ENCODE measurements around the gene CCDC13.

CCDC13 gene, protein sequence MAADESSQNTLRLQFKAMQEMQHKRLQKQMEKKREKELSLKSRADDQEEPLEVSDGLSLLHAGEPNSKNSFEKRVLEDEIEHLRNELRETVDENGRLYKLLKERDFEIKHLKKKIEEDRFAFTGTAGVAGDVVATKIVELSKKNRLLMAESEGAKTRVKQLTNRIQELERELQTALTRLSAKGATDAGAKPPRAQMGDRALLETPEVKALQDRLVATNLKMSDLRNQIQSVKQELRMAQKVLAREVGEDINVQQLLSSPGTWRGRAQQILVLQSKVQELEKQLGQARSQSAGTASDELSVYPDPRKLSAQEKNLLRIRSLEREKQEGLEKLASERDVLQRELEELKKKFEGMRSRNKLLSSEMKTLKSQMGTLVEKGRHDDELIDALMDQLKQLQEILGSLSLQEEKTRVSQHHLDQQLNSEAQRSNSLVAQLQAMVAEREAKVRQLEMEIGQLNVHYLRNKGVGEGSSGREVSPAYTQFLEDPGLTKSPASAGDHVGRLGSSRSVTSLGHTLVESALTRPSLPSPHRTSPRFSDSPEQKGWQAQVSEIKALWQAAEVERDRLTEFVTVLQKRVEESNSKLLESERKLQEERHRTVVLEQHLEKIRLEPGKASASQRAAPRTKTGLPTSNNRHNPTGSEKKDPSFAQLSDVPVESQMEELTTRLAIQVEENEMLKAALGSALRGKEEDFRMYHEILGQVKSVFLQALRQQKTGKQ

DNA sequence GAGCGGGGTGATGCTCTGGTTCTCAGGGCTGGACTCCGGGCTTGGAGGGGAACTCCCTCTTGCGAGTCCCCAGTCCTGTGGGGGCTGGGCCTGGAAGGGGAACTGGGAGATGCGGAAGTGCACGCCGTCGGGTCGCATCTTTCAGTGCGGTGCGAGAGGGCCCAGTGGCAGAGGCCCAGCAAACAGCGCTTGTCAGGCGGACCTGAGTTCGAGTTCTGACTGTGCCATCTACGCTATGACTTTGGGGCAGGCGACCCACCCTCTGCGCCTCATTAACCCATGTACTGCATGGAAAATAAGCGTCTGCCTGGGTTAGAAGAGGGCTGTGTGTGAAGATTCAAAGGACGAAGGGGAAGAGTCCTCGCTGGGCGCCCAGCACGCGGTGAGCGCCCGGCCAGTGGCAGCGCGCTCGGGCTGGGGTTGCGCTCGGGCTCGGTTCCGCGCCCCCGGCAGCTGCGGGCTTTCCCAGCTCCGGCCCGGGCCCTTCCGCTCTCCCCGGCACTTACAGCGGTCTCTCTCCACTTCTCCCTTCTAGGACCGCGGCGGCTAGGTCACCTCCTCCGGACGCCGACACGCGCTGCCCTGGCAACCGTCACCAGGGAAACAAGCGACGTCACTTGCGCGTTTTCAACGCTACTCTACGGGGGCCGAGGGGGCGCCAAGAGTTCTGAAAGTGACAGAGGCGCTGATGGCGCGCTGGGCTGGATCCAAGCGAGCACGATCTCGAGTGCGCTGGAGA, at the start of gene CCDC13:
Gene CCDC13 (minus strand): TSS at position 584 of the 739 bp plus-strand sequence. CDS start 14,908 bp downstream, outside the sequence.
- peak; percentile 96 for DNase-seq (ENCODE audit: low read depth)
- TF ChIP-seq, protein P1, sequence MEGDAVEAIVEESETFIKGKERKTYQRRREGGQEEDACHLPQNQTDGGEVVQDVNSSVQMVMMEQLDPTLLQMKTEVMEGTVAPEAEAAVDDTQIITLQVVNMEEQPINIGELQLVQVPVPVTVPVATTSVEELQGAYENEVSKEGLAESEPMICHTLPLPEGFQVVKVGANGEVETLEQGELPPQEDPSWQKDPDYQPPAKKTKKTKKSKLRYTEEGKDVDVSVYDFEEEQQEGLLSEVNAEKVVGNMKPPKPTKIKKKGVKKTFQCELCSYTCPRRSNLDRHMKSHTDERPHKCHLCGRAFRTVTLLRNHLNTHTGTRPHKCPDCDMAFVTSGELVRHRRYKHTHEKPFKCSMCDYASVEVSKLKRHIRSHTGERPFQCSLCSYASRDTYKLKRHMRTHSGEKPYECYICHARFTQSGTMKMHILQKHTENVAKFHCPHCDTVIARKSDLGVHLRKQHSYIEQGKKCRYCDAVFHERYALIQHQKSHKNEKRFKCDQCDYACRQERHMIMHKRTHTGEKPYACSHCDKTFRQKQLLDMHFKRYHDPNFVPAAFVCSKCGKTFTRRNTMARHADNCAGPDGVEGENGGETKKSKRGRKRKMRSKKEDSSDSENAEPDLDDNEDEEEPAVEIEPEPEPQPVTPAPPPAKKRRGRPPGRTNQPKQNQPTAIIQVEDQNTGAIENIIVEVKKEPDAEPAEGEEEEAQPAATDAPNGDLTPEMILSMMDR (IDR thresholded peaks at IDR 0.05; ENCODE audit: insufficient read depth, low read depth, low read length, missing control alignments): no peak
- peak within 1 kb of the TSS; percentile 89 for H3K4me3 ChIP-seq (ENCODE audit: low read depth, low read length)

DNA sequence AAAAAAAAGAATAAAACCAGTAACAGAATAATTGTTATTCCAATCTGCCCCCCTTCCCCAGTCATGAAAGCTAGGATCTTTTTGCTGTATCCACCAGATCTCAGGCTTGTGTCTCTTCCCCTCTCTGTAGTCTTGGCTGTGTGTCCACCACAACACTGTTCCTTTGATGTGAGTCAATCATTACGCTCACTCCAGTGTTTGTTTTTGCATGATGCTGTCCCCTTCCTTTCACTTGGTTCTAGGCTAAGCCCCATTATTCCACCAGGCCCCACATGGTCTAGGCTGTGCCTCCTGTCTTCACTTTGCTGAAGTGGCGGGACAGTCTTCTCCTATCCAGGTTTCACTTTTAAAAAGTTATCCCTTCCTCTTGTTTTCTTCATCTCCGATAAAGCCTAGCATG, 49.8 kb upstream of the CCDC13 start:
- TF ChIP-seq, protein P1 (IDR thresholded peaks at IDR 0.05; ENCODE audit: insufficient read depth, low read depth, low read length, missing control alignments): no peak
- no peak overlapping the region for H3K4me3 ChIP-seq (ENCODE audit: low read depth, low read length)
- no peak for DNase-seq (ENCODE audit: low read depth)

DNA sequence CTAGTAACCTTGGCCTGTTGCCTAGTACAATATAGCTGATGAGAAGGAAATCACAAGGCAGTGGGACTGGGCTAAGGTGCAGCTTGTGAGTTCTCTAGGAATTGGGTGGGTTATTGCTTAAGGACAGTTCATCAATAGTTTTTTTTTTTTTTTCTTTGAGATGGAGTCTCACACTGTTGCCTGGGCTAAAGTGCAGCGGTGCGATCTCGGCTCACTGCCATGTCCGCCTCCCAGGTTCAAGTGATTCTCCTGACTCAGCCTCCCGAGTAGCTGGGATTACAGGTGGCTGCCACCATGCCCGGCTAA, 47.6 kb upstream of the CCDC13 start:
- TF ChIP-seq, protein P1 (IDR thresholded peaks at IDR 0.05; ENCODE audit: insufficient read depth, low read depth, low read length, missing control alignments): no peak
- DNase-seq (ENCODE audit: low read depth): no peak
- H3K4me3 ChIP-seq (ENCODE audit: low read depth, low read length): no peak overlapping the region

DNA sequence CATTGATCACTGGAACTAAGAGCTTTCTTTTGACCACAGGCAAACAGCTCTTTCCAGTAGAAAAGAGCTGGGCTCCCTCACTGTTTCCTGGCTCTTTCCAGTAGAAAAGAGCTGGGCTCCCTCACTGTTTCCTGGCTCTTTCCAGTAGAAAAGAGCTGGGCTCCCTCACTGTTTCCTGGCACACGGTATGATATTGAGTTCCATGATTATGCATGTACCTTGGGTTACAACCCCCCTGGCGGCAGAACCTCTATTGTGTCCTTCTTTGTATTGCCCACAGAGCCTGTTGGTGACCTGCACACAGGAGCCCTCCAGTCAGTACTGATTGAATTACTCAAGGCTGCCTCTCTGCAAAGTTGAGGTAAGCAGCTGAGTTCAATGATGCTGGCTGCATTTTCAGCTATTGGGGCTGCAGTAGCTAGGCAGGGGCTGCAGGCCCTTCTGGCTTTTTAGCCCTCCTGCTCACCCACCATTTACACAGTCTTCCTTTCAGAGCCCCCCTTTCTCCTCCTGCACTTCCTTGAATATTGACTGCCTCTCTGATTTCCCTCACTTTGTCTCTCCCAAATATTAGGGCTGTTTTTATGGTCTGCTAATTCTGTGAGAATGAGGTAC, 46.4 kb upstream of the CCDC13 start:
- TF ChIP-seq, protein P1 (IDR thresholded peaks at IDR 0.05; ENCODE audit: insufficient read depth, low read depth, low read length, missing control alignments): no peak
- H3K4me3 ChIP-seq (ENCODE audit: low read depth, low read length): no peak overlapping the region
- peak; percentile 14 for DNase-seq (ENCODE audit: low read depth)

DNA sequence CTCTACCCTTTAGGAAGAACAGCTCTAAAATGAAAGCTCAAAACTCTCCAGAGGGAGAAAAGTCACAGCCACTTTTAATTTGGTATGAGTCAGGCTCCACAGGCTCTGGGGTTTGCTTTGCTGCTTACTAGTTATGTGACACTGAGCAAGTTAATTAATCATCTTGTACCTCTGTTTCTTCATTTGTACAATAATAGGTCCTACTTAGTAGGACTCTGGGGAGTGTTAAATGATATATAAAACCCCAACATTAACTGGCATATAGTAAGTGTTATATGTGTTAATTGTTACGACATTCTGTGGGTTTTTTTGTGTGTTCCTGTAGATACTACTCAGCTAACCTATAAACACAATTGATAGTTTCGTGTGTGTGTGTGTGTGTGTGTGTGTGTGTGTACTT, 42.8 kb upstream of the CCDC13 start:
- no peak overlapping the region for H3K4me3 ChIP-seq (ENCODE audit: low read depth, low read length)
- TF ChIP-seq, protein P1 (IDR thresholded peaks at IDR 0.05; ENCODE audit: insufficient read depth, low read depth, low read length, missing control alignments): no peak
- no peak for DNase-seq (ENCODE audit: low read depth)

DNA sequence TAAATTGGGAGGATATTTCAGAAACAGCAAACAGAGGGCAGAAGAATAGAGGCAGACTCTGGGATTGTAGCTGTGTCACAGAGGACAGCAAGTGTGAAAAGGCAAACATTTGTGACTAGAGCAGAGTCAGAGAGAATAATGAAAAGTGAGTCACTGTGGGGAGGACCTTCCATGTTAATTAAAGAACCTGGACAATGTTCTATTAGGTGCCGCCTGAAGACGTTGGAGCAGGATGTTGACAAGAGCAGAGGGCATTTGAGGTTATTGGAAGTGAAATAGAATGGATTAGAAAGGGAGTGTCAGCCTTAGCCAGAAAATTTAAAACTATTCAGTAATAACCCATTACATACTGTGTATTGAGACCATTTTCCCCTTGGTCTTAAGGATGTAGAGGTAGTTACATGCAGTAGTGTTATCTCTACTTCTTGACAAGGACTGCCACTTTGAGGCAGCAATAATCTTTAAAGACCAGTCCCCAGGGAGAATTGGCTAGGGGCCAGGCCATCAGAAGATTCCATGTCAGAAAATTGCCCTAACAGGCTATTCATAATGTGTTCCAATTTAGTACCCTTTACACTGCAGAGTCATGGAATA, 42.0 kb upstream of the CCDC13 start:
- no peak for DNase-seq (ENCODE audit: low read depth)
- H3K4me3 ChIP-seq (ENCODE audit: low read depth, low read length): no peak overlapping the region
- TF ChIP-seq, protein P1 (IDR thresholded peaks at IDR 0.05; ENCODE audit: insufficient read depth, low read depth, low read length, missing control alignments): no peak

Data from GM12865 (cell line).